Right lobe of liver (tissue), 4 donors: ENCODE results near the gene IFI27L1.

Experiments
- POLR2A ChIP-seq: fragments of 450-650 bp; IDR thresholded peaks from one replicate; pipeline ENCODE4 v1.6.1; 2017; ENCODE audit warnings: antibody characterized with exemption, mild to moderate bottlenecking
- TF ChIP-seq, protein P1 (sequence below), 4 donors: fragments of 200-600 bp in 3 of 4; fragments of 450-650 bp in 1 of 4; IDR thresholded peaks; one replicate each; pipeline versions ENCODE4 v1.5.1 to v1.8.0; 2016 to 2022; ENCODE audit warnings: antibody characterized with exemption in 4 of 4, mild to moderate bottlenecking in 2 of 4
- donor health status: DM: no; HTN: no; CAD: no.
- donor health status: DM: no; HTN: no; CAD: no.
- donor health status: DM: no; HTN: yes; CAD: no.

DNA sequence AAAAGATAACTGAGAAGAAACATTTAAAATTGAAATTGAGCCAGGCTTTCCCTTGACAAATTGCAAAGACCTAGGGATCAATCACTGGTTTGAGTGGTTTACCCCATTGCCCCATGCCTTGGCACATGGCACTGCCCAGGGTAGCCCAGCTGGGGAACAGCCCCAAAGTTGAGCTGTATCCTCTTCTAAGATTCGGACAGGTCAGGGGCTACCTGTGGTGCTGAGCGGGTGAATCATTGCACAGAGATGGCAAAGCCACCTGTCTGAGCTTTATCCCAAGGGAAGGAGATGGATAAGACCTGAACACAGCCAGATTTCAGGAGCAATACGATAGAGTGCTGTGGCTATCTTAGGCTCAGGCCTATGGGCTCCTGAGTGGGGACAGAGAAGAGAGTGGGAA lies 41.3 kb downstream of the IFI27L1 start:
- TF ChIP-seq, protein P1, sequence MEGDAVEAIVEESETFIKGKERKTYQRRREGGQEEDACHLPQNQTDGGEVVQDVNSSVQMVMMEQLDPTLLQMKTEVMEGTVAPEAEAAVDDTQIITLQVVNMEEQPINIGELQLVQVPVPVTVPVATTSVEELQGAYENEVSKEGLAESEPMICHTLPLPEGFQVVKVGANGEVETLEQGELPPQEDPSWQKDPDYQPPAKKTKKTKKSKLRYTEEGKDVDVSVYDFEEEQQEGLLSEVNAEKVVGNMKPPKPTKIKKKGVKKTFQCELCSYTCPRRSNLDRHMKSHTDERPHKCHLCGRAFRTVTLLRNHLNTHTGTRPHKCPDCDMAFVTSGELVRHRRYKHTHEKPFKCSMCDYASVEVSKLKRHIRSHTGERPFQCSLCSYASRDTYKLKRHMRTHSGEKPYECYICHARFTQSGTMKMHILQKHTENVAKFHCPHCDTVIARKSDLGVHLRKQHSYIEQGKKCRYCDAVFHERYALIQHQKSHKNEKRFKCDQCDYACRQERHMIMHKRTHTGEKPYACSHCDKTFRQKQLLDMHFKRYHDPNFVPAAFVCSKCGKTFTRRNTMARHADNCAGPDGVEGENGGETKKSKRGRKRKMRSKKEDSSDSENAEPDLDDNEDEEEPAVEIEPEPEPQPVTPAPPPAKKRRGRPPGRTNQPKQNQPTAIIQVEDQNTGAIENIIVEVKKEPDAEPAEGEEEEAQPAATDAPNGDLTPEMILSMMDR (IDR thresholded peaks at IDR 0.05) = no peak
- TF ChIP-seq POLR2A = no peak
